Measurements from ENCODE around the gene FLOT2. TPM values are rescaled to one million over a fixed set of nuclear protein-coding genes. Genes with fewer than 3 reads are reported as not detected.

Gene FLOT2
- total RNA-seq (2022; extraction: Qiagen RNA extraction; ENCODE audit: low read depth): 71.6 to 82.0 TPM (median 73.7 TPM) in 5 replicates

GRCh38 chr17:28896884-28897768, at the start of gene FLOT2:
Gene FLOT2, minus strand, starts transcription at chr17:28897733. Its CDS starts 159 bp downstream, at chr17:28897574.

GRCh38 chr17:28902819-28903545, 5.4 kb upstream of the FLOT2 start, which contains the start of gene DHRS13:
Gene DHRS13, minus strand, starts transcription at chr17:28903079. Its CDS starts 135 bp downstream, at chr17:28902944.

GRCh38 chr17:28854457-28855335, 42.8 kb downstream of the FLOT2 start, which contains the start of gene ERAL1:
Gene ERAL1, plus strand, starts transcription at chr17:28855016. Its CDS starts 19 bp downstream, at chr17:28855035.

GRCh38 chr17:28842282-28843012, 55.1 kb downstream of the FLOT2 start, which contains the start of gene FAM222B:
Gene FAM222B, minus strand, starts transcription at chr17:28842790. Its CDS starts 76,123 bp downstream, at chr17:28766667.

Other genes starting within 250 kb of the FLOT2 start
- 86.5 to 94.5 TPM (median 88.1 TPM) in 5 replicates for gene SDF2, start 235.8 kb downstream of the FLOT2 start, total RNA-seq (2022; extraction: Qiagen RNA extraction; ENCODE audit: low read depth)
- 74.5 to 78.6 TPM (median 77.8 TPM) in 5 replicates for gene SUPT6H, start 235.5 kb downstream of the FLOT2 start, total RNA-seq (2022; extraction: Qiagen RNA extraction; ENCODE audit: low read depth)
- 1.0 to 1.7 TPM (median 1.1 TPM) in 5 replicates for gene PROCA1, start 185.8 kb downstream of the FLOT2 start, total RNA-seq (2022; extraction: Qiagen RNA extraction; ENCODE audit: low read depth)
- 233 to 267 TPM (median 261 TPM) in 5 replicates for gene RAB34, start 179.9 kb downstream of the FLOT2 start, total RNA-seq (2022; extraction: Qiagen RNA extraction; ENCODE audit: low read depth)
- gene RPL23A, start 177.7 kb downstream of the FLOT2 start, total RNA-seq (2022; extraction: Qiagen RNA extraction; ENCODE audit: low read depth): 1,965 to 2,250 TPM (median 2,168 TPM) in 5 replicates
- 31.2 to 50.8 TPM (median 45.6 TPM) in 5 replicates for gene TLCD1, start 171.5 kb downstream of the FLOT2 start, total RNA-seq (2022; extraction: Qiagen RNA extraction; ENCODE audit: low read depth)
- gene NEK8, start 168.9 kb downstream of the FLOT2 start, total RNA-seq (2022; extraction: Qiagen RNA extraction; ENCODE audit: low read depth): 4.1 to 4.9 TPM (median 4.5 TPM) in 5 replicates
- 70.5 to 86.4 TPM (median 76.4 TPM) in 5 replicates for gene TRAF4, start 153.7 kb downstream of the FLOT2 start, total RNA-seq (2022; extraction: Qiagen RNA extraction; ENCODE audit: low read depth)
- gene FAM222B, start 54.9 kb downstream of the FLOT2 start, total RNA-seq (2022; extraction: Qiagen RNA extraction; ENCODE audit: low read depth): 19.4 to 22.2 TPM (median 21.7 TPM) in 5 replicates
- 83.5 to 92.0 TPM (median 85.0 TPM) in 5 replicates for gene ERAL1, start 42.7 kb downstream of the FLOT2 start, total RNA-seq (2022; extraction: Qiagen RNA extraction; ENCODE audit: low read depth)
- gene DHRS13, start 5.3 kb upstream of the FLOT2 start, total RNA-seq (2022; extraction: Qiagen RNA extraction; ENCODE audit: low read depth): 4.4 to 6.1 TPM (median 5.4 TPM) in 5 replicates
- 32.0 to 42.7 TPM (median 34.3 TPM) in 5 replicates for gene PHF12, start 53.8 kb upstream of the FLOT2 start, total RNA-seq (2022; extraction: Qiagen RNA extraction; ENCODE audit: low read depth)
- gene SEZ6, start 108.3 kb upstream of the FLOT2 start, total RNA-seq (2022; extraction: Qiagen RNA extraction; ENCODE audit: low read depth): 0.05 to 0.11 TPM in 2 of 5 replicates, not detected in the others
- 0.06 to 0.30 TPM (median 0.29 TPM) in 3 of 5 replicates, not detected in the others for gene PIPOX, start 145.4 kb upstream of the FLOT2 start, total RNA-seq (2022; extraction: Qiagen RNA extraction; ENCODE audit: low read depth)